HCT116 (cell line): Measurements from ENCODE around the gene TSEN34. TPM values are rescaled to one million over a fixed set of nuclear protein-coding genes. Genes with fewer than 3 reads are reported as not detected.
"Not testable (repeated sequence)": the region's sequence is repeated elsewhere in the genome, so short reads cannot be mapped to it uniquely, and the experiment has no call there.

Experiments
- ATAC-seq: fragments of 200-7000 bp; cut with Tn5 transposase; 2 replicates; pipeline ENCODE4 v1.9.1; 2020; ENCODE audit warnings: mild to moderate bottlenecking, moderate library complexity
- BruUV-seq: library from RNA; stranded (reverse); fragments of 400-500 nt; replicated peaks from 2 replicates; lab custom pipeline; 2021; lab: Mats Ljungman, UMichigan
- CTCF ChIA-PET: fragments of 300-600 bp; sonication (Branson Sonifier 250); formaldehyde crosslinking; loops from one replicate; lab custom pipeline; 2021; ENCODE audit warnings: antibody characterized with exemption; lab: Charles Lee
- POLR2A ChIA-PET: fragments of 300-600, 350-600 bp; sonication (Branson Sonifier 250); formaldehyde crosslinking; loops from one replicate; lab custom pipeline; 2021; ENCODE audit warnings: antibody characterized with exemption; lab: Charles Lee
- RAD21 ChIA-PET, 2 experiments: fragments of 300-600 bp; sonication (Branson Sonifier 250); formaldehyde crosslinking; loops; one replicate each; lab custom pipeline; 2023; ENCODE audit warnings: low total read pairs in 2 of 2; ENCODE audit not compliant: uncharacterized antibody in 2 of 2, unreplicated experiment in 2 of 2, low non-redundant PET in 1 of 2; lab: Charles Lee
- DNase-seq: peaks from one replicate; pipeline ENCODE4 v3.0.0-alpha.2; 2010; ENCODE audit warnings: low read depth, low spot score
- H2AFZ ChIP-seq: fragments of 200-600 bp; shearing (Covaris generic), sonication (generic); 2 replicates; pipeline ENCODE4 v1.6.1; 2017; ENCODE audit warnings: low read depth, mixed run types, mixed read lengths, antibody characterized with exemption, low read length; ENCODE audit not compliant: poor library complexity, severe bottlenecking
- H3K27ac ChIP-seq: 2 replicates; pipeline ENCODE4 v1.5.1; 2012; ENCODE audit warnings: low read depth, low read length
- H3K27me3 ChIP-seq: fragments of 200-600 bp; sonication (generic); 2 replicates; pipeline ENCODE4 v1.6.1; 2016; ENCODE audit warnings: mixed run types, low read length, mixed read lengths; ENCODE audit not compliant: insufficient read depth
- H3K36me3 ChIP-seq, 2 experiments: fragments of 200-500 bp in 1 of 2; fragments of 200-600 bp in 1 of 2; sonication (Bioruptor generic) in 1 of 2; sonication (generic) in 1 of 2; 2 replicates each; pipeline versions ENCODE4 v1.5.1 to v1.6.1; 2014 to 2016; ENCODE audit warnings: low read length in 2 of 2, inconsistent platforms in 1 of 2, mixed read lengths in 1 of 2, mixed run types in 1 of 2; ENCODE audit not compliant: insufficient read depth in 2 of 2, control insufficient read depth in 1 of 2
- H3K4me1 ChIP-seq, 2 experiments: fragments of 200-600 bp in 1 of 2; sonication (generic) in 1 of 2; 2 replicates each; pipeline versions ENCODE4 v1.5.1 to v1.6.1; 2012 to 2017; ENCODE audit warnings: low read length in 2 of 2, inconsistent platforms in 1 of 2, mild to moderate bottlenecking in 1 of 2, mixed read lengths in 1 of 2, mixed run types in 1 of 2, moderate library complexity in 1 of 2; ENCODE audit not compliant: insufficient read depth in 2 of 2, control insufficient read depth in 1 of 2
- H3K4me2 ChIP-seq: fragments of 200-600 bp; sonication (generic); 2 replicates; pipeline ENCODE4 v1.6.1; 2017; ENCODE audit warnings: mixed run types, low read length, mixed read lengths
- H3K4me3 ChIP-seq, 2 experiments: fragments of 200-600 bp in 1 of 2; sonication (generic) in 1 of 2; replicated peaks in 1 of 2; 2 replicates each; pipeline ENCODE4 v1.5.1; 2011 to 2016; ENCODE audit warnings: low read length in 2 of 2, control low read depth in 1 of 2, low read depth in 1 of 2, mild to moderate bottlenecking in 1 of 2, mixed read lengths in 1 of 2, mixed run types in 1 of 2
- H3K79me2 ChIP-seq: fragments of 200-600 bp; sonication (generic); 2 replicates; pipeline ENCODE4 v1.6.1; 2017; ENCODE audit warnings: mild to moderate bottlenecking, mixed run types, low read length, moderate library complexity, mixed read lengths; ENCODE audit not compliant: insufficient read depth
- H3K9ac ChIP-seq: fragments of 200-600 bp; sonication (generic); 2 replicates; pipeline ENCODE4 v1.6.1; 2016; ENCODE audit warnings: low read length, mixed read lengths
- H3K9me2 ChIP-seq: fragments of 200-600 bp; sonication (generic), shearing (Covaris generic); 2 replicates; pipeline ENCODE4 v1.6.1; 2017; ENCODE audit warnings: mixed run types, mild to moderate bottlenecking, moderate library complexity; ENCODE audit not compliant: insufficient read depth
- H3K9me3 ChIP-seq, 2 experiments: fragments of 200-500 bp in 1 of 2; fragments of 200-600 bp in 1 of 2; sonication (Bioruptor generic) in 1 of 2; sonication (generic) in 1 of 2; 2 replicates each; pipeline ENCODE4 v1.6.1; 2014 to 2017; ENCODE audit warnings: low read length in 2 of 2, mixed read lengths in 2 of 2, inconsistent platforms in 1 of 2, low read depth in 1 of 2, mild to moderate bottlenecking in 1 of 2, mixed run types in 1 of 2, moderate library complexity in 1 of 2; ENCODE audit not compliant: control insufficient read depth in 1 of 2, insufficient read depth in 1 of 2
- H4K20me1 ChIP-seq: fragments of 200-600 bp; sonication (generic), shearing (Covaris generic); 2 replicates; pipeline ENCODE4 v1.6.1; 2017; ENCODE audit warnings: mixed run types, mild to moderate bottlenecking, moderate library complexity; ENCODE audit not compliant: insufficient read depth
- CEBPB ChIP-seq: IDR thresholded peaks from 2 replicates; pipeline ENCODE4 v1.6.1; 2012; ENCODE audit warnings: low read depth
- EGR1 ChIP-seq: IDR thresholded peaks from 2 replicates; pipeline ENCODE4 v1.6.1; 2012; ENCODE audit warnings: low read depth
- ELF1 ChIP-seq: IDR thresholded peaks from 2 replicates; pipeline ENCODE4 v1.6.1; 2012; ENCODE audit warnings: low read depth, borderline replicate concordance
- EZH2 ChIP-seq: fragments of 200-600 bp; sonication (generic); IDR thresholded peaks from 2 replicates; pipeline ENCODE4 v1.6.1; 2017; ENCODE audit warnings: antibody characterized with exemption, mixed run types
- EZH2phosphoT487 ChIP-seq: fragments of 200-600 bp; IDR thresholded peaks from 2 replicates; pipeline ENCODE4 v1.6.1; 2018; ENCODE audit warnings: antibody characterized with exemption, borderline replicate concordance
- FOSL1 ChIP-seq: IDR thresholded peaks from 2 replicates; pipeline ENCODE4 v1.6.1; 2012; ENCODE audit warnings: low read depth
- SIN3A ChIP-seq: IDR thresholded peaks from 2 replicates; pipeline ENCODE4 v1.6.1; 2012; ENCODE audit warnings: low read depth
- intact Hi-C: fragments of 100-400 bp; cut with micrococcal nuclease; formaldehyde crosslinking; loops from 2 replicates; pipeline ENCODE4 v1.10.0; 2022
- total RNA-seq: library from RNA; stranded (reverse); gene quantifications from one replicate; pipeline ENCODE4 v1.2.1, GENCODE V29; 2021; ENCODE audit not compliant: unreplicated experiment
- TF ChIP-seq, protein P1 (sequence below): IDR thresholded peaks from 2 replicates; pipeline ENCODE4 v1.6.1; 2012; ENCODE audit warnings: low read depth
- TF ChIP-seq, protein P2 (sequence below): IDR thresholded peaks from 2 replicates; pipeline ENCODE4 v1.6.1; 2011; ENCODE audit warnings: mild to moderate bottlenecking, low read length, moderate library complexity; ENCODE audit not compliant: insufficient replicate concordance; ENCODE audit errors: extremely low read depth

TSEN34 gene
- total RNA-seq, 1 experiment from 2014 or later: 99.9 TPM

DNA sequence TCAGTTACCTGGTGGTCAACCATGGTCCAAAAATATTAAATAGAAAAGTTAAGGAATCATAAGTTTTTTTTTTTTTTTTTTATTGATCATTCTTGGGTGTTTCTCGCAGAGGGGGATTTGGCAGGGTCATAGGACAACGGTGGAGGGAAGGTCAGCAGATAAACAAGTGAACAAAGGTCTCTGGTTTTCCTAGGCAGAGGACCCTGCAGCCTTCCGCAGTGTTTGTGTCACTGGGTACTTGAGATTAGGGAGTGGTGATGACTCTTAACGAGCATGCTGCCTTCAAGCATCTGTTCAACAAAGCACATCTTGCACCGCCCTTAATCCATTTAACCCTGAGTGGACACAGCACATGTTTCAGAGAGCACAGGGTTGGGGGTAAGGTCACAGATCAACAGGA lies 23.1 kb downstream of the TSEN34 start:
- H4K20me1 ChIP-seq, H3K27ac ChIP-seq, H3K4me2 ChIP-seq, BruUV-seq, H3K9me3 ChIP-seq, H3K27me3 ChIP-seq, H2AFZ ChIP-seq, RAD21 ChIA-PET, H3K9ac ChIP-seq, H3K36me3 ChIP-seq, H3K9me2 ChIP-seq, H3K79me2 ChIP-seq, POLR2A ChIA-PET, ATAC-seq, CTCF ChIA-PET, intact Hi-C loops, DNase-seq, H3K4me3 ChIP-seq: not testable (repeated sequence)
- peaks cover 6 to 10% of the 10 kb centered on the region in 2 experiments; a peak in 3 of 4 replicates for H3K4me1 ChIP-seq

DNA sequence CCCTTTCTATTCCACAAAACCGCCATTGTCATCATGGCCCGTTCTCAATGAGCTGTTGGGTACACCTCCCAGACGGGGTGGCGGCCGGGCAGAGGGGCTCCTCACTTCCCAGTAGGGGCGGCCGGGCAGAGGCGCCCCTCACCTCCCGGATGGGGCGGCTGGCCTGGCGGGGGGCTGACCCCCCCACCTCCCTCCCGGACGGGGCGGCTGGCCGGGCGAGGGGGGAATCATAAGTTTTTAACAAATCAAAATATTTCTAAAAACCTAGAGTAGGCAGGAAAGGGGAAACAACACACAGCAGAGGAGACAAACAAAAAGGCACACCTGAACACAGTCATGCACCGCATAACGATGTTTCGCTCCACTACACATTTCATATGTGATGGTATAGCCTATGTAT lies 23.6 kb downstream of the TSEN34 start:
- H3K36me3 ChIP-seq, BruUV-seq, H3K4me2 ChIP-seq, H3K9me2 ChIP-seq, H3K4me3 ChIP-seq, CTCF ChIA-PET, H3K27ac ChIP-seq, H3K4me1 ChIP-seq, RAD21 ChIA-PET, H3K9me3 ChIP-seq, H3K79me2 ChIP-seq, ATAC-seq, POLR2A ChIA-PET, H3K27me3 ChIP-seq, H4K20me1 ChIP-seq, H2AFZ ChIP-seq, H3K9ac ChIP-seq, intact Hi-C loops, DNase-seq: not testable (repeated sequence)

DNA sequence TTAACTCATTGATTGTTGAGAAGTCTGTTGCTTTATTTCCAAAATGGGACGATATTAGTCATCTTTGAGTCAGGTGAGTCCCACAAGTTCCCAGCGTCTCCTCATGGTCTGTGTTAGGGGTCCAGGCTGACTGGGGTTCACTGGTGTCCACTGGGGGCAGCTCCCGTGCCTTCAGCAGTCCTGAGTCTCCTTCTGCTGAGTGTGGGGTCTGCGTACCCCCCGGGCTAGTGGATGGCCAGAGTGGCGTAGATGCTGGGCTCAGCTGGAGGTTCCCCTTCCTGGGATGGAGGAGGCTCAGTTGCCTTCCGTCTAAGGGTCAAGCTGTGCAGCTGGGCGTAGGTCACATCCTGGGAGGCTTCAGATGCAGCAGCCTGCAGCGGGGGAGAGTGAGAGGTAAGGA lies 25.8 kb downstream of the TSEN34 start:
- no peaks in the 10 kb centered on the region for H3K36me3 ChIP-seq
- H2AFZ ChIP-seq: no peak overlapping the region
- no peaks in the 10 kb centered on the region for H3K4me1 ChIP-seq
- H3K4me2 ChIP-seq: no peak overlapping the region
- no peak for ATAC-seq
- H3K79me2 ChIP-seq: no peaks in the 10 kb centered on the region
- no peak overlapping the region for H3K9ac ChIP-seq
- intact Hi-C loops: no loop called here
- POLR2A ChIA-PET: no interaction called here
- BruUV-seq: no TSS peak
- H3K4me3 ChIP-seq: no peak overlapping the region
- RAD21 ChIA-PET: no interaction called here
- DNase-seq: no peak
- H4K20me1 ChIP-seq: no peaks in the 10 kb centered on the region
- H3K9me3 ChIP-seq: no peaks in the 10 kb centered on the region
- H3K9me2 ChIP-seq: no peaks in the 10 kb centered on the region
- no peaks in the 10 kb centered on the region for H3K27me3 ChIP-seq
- CTCF ChIA-PET: no interaction called here
- H3K27ac ChIP-seq: no peak overlapping the region
- TF ChIP-seq, protein P1, sequence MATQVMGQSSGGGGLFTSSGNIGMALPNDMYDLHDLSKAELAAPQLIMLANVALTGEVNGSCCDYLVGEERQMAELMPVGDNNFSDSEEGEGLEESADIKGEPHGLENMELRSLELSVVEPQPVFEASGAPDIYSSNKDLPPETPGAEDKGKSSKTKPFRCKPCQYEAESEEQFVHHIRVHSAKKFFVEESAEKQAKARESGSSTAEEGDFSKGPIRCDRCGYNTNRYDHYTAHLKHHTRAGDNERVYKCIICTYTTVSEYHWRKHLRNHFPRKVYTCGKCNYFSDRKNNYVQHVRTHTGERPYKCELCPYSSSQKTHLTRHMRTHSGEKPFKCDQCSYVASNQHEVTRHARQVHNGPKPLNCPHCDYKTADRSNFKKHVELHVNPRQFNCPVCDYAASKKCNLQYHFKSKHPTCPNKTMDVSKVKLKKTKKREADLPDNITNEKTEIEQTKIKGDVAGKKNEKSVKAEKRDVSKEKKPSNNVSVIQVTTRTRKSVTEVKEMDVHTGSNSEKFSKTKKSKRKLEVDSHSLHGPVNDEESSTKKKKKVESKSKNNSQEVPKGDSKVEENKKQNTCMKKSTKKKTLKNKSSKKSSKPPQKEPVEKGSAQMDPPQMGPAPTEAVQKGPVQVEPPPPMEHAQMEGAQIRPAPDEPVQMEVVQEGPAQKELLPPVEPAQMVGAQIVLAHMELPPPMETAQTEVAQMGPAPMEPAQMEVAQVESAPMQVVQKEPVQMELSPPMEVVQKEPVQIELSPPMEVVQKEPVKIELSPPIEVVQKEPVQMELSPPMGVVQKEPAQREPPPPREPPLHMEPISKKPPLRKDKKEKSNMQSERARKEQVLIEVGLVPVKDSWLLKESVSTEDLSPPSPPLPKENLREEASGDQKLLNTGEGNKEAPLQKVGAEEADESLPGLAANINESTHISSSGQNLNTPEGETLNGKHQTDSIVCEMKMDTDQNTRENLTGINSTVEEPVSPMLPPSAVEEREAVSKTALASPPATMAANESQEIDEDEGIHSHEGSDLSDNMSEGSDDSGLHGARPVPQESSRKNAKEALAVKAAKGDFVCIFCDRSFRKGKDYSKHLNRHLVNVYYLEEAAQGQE: no peak
- TF ChIP-seq CEBPB (no peak), FOSL1 (no peak), SIN3A (no peak), EGR1 (no peak), ELF1 (no peak), EZH2phosphoT487 (no peak), EZH2 (no peak)
- TF ChIP-seq, protein P2, sequence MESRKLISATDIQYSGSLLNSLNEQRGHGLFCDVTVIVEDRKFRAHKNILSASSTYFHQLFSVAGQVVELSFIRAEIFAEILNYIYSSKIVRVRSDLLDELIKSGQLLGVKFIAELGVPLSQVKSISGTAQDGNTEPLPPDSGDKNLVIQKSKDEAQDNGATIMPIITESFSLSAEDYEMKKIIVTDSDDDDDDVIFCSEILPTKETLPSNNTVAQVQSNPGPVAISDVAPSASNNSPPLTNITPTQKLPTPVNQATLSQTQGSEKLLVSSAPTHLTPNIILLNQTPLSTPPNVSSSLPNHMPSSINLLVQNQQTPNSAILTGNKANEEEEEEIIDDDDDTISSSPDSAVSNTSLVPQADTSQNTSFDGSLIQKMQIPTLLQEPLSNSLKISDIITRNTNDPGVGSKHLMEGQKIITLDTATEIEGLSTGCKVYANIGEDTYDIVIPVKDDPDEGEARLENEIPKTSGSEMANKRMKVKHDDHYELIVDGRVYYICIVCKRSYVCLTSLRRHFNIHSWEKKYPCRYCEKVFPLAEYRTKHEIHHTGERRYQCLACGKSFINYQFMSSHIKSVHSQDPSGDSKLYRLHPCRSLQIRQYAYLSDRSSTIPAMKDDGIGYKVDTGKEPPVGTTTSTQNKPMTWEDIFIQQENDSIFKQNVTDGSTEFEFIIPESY: no peak
